Thyroid gland (tissue), 4 donors: ENCODE measurements around the gene TRIM46. TPM values are rescaled to one million over a fixed set of nuclear protein-coding genes. Genes with fewer than 3 reads are reported as not detected.

Experiments
- DNase-seq, 2 donors: peaks; one replicate each; pipeline ENCODE4 v3.0.0-alpha.2; 2019
- H3K27ac ChIP-seq, 3 donors: fragments of 200-600 bp; sonication (generic); 1 replicate in 2 of 3; 2 replicates in 1 of 3; pipeline ENCODE4 v1.5.1; 2016 to 2019; ENCODE audit warnings: mild to moderate bottlenecking in 1 of 3, moderate library complexity in 1 of 3
- H3K27me3 ChIP-seq: fragments of 200-600 bp; sonication (generic); one replicate; pipeline ENCODE4 v1.5.1; 2019
- H3K36me3 ChIP-seq, 2 donors: fragments of 200-600 bp; sonication (generic); one replicate each; pipeline ENCODE4 v1.5.1; 2016 to 2019
- H3K4me1 ChIP-seq, 2 donors: fragments of 200-600 bp; sonication (generic); one replicate each; pipeline ENCODE4 v1.5.1; 2017 to 2019
- H3K4me3 ChIP-seq, 3 donors: fragments of 200-600 bp; sonication (generic); replicated peaks in 1 of 3; 1 replicate in 2 of 3; 2 replicates in 1 of 3; pipeline ENCODE4 v1.5.1; 2016; ENCODE audit warnings: mild to moderate bottlenecking in 1 of 3
- H3K9me3 ChIP-seq: fragments of 200-600 bp; sonication (generic); one replicate; pipeline ENCODE4 v1.5.1; 2017
- POLR2A ChIP-seq, 2 donors: fragments of 450-650 bp; IDR thresholded peaks; one replicate each; pipeline ENCODE4 v1.6.1; 2017; ENCODE audit warnings: antibody characterized with exemption in 2 of 2, mild to moderate bottlenecking in 2 of 2, moderate library complexity in 1 of 2
- WGBS, 2 donors: methylation state at CpG; one replicate each; pipeline ENCODE4 v1.1.5; 2017; 5-methylcytosine and 5-hydroxymethylcytosine counted together
- intact Hi-C: fragments of 100-400 bp; cut with DNase I; formaldehyde crosslinking; loops from one replicate; pipeline ENCODE4 v1.15.1; 2023
- total RNA-seq, 4 donors: library from RNA; depleted of rRNA; stranded (reverse); fragments of >200 nt; gene quantifications; one replicate each; pipeline ENCODE4 v1.2.3, GENCODE V29; 2016
- TF ChIP-seq, protein P1 (sequence below), 6 experiments: fragments of 200-600 bp in 3 of 6; fragments of 450-650 bp in 3 of 6; sonication (generic) in 3 of 6; IDR thresholded peaks; one replicate each; pipeline ENCODE4 v1.5.1; 2016 to 2019; ENCODE audit warnings: antibody characterized with exemption in 6 of 6, mild to moderate bottlenecking in 2 of 6, inconsistent platforms in 1 of 6, moderate library complexity in 1 of 6

Gene TRIM46
- total RNA-seq, 4 donors from 2014 or later = 0.45 TPM; not detected in 3

GRCh38 chr1:155175281-155175926 lies 1.8 kb downstream of the TRIM46 start:
- 77 to 89% methylated on average over 3 to 11 of the region's 12 CpGs for WGBS, 2 donors
- Histone ChIP-seq H3K36me3 (peaks cover 0 to 2% of the 10 kb centered on the region in 2 donors), H3K4me3 (no peak overlapping the region), H3K9me3 (no peaks in the 10 kb centered on the region), H3K27ac (no peak overlapping the region), H3K4me1 (peaks cover 12 to 23% of the 10 kb centered on the region in 2 donors), H3K27me3 (peaks cover 7% of the 10 kb centered on the region)
- intact Hi-C loops = no loop called here
- no peak for TF ChIP-seq POLR2A (IDR thresholded peaks at IDR 0.05)
- TF ChIP-seq, protein P1, sequence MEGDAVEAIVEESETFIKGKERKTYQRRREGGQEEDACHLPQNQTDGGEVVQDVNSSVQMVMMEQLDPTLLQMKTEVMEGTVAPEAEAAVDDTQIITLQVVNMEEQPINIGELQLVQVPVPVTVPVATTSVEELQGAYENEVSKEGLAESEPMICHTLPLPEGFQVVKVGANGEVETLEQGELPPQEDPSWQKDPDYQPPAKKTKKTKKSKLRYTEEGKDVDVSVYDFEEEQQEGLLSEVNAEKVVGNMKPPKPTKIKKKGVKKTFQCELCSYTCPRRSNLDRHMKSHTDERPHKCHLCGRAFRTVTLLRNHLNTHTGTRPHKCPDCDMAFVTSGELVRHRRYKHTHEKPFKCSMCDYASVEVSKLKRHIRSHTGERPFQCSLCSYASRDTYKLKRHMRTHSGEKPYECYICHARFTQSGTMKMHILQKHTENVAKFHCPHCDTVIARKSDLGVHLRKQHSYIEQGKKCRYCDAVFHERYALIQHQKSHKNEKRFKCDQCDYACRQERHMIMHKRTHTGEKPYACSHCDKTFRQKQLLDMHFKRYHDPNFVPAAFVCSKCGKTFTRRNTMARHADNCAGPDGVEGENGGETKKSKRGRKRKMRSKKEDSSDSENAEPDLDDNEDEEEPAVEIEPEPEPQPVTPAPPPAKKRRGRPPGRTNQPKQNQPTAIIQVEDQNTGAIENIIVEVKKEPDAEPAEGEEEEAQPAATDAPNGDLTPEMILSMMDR (IDR thresholded peaks at IDR 0.05) = no peak
- DNase-seq = no peak

- intact Hi-C loops = no loop called here
- peaks cover 12 to 23% of the 10 kb centered on the region in 2 donors for H3K4me1 ChIP-seq
- no peak overlapping the region for H3K27ac ChIP-seq
- H3K36me3 ChIP-seq = no peaks in the 10 kb centered on the region
- 83 to 100% methylated on average over 1 to 6 of the region's 9 CpGs for WGBS, 2 donors
- no peaks in the 10 kb centered on the region for H3K9me3 ChIP-seq
- no peak for TF ChIP-seq POLR2A (IDR thresholded peaks at IDR 0.05)
- TF ChIP-seq, protein P1 (IDR thresholded peaks at IDR 0.05) = no peak
- no peak for DNase-seq
- H3K27me3 ChIP-seq = peaks cover 7% of the 10 kb centered on the region
- no peak overlapping the region for H3K4me3 ChIP-seq
Observed at GRCh38 chr1:155175927-155176371, 2.3 kb downstream of the TRIM46 start.

DNA sequence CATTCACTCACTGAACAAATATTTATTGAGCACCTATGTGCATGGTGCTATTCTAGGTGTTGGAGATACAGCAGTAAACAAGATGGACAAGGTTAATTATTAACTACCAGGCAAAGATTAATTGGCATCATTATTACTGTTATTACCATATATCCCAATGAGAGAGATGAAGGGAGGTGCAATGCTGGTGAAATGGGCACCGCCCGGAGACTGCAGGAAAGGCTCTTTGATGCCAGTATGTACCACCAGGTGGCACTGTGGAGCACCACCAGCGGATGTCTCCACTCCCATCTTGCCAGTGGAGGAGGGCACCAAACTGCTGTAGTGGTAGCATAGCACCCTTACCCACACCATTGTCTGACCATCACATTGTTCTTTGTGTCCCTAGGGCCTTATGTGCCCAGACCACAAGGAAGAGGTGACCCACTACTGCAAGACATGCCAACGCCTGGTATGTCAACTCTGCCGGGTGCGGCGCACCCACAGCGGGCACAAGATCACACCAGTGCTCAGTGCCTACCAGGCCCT lies 3.0 kb downstream of the TRIM46 start:
- Histone ChIP-seq H3K27me3 (peaks cover 7% of the 10 kb centered on the region), H3K4me3 (no peak overlapping the region), H3K36me3 (no peaks in the 10 kb centered on the region), H3K4me1 (peaks cover 12 to 23% of the 10 kb centered on the region in 2 donors), H3K27ac (no peak overlapping the region), H3K9me3 (no peaks in the 10 kb centered on the region)
- intact Hi-C loops = no loop called here
- TF ChIP-seq, protein P1 (IDR thresholded peaks at IDR 0.05) = peak; percentile 76 to 91 (median 86)
- no peak for TF ChIP-seq POLR2A (IDR thresholded peaks at IDR 0.05)
- peak; percentile 84 to 86 for DNase-seq
- WGBS, 2 donors = 60 to 61% methylated on average over 8 of the region's 8 CpGs

- Histone ChIP-seq H3K27ac (no peak overlapping the region), H3K9me3 (no peaks in the 10 kb centered on the region), H3K27me3 (peaks cover 7% of the 10 kb centered on the region), H3K4me1 (peaks cover 9 to 19% of the 10 kb centered on the region in 2 donors), H3K4me3 (no peak overlapping the region), H3K36me3 (no peaks in the 10 kb centered on the region)
- intact Hi-C loops = no loop called here
- WGBS, 2 donors = 74 to 80% methylated on average over 9 to 11 of the region's 11 CpGs
- DNase-seq = no peak
- no peak for TF ChIP-seq POLR2A (IDR thresholded peaks at IDR 0.05)
- TF ChIP-seq, protein P1 (IDR thresholded peaks at IDR 0.05) = no peak
Observed at GRCh38 chr1:155177192-155177917, 3.7 kb downstream of the TRIM46 start.

- intact Hi-C loops = no loop called here
- TF ChIP-seq POLR2A (IDR thresholded peaks at IDR 0.05) = no peak
- TF ChIP-seq, protein P1 (IDR thresholded peaks at IDR 0.05) = no peak
- H3K27ac ChIP-seq = no peak overlapping the region
- no peak overlapping the region for H3K4me3 ChIP-seq
- no peak for DNase-seq
- peaks cover 5 to 18% of the 10 kb centered on the region in 2 donors for H3K4me1 ChIP-seq
- H3K9me3 ChIP-seq = no peaks in the 10 kb centered on the region
- H3K27me3 ChIP-seq = peaks cover 7% of the 10 kb centered on the region
- WGBS, 2 donors = 83 to 97% methylated on average over 1 to 9 of the region's 9 CpGs
- H3K36me3 ChIP-seq = no peaks in the 10 kb centered on the region
Observed at GRCh38 chr1:155177918-155178281, 4.3 kb downstream of the TRIM46 start.
